HepG2 (cell line): ENCODE measurements around the gene TEKT1. TPM values are rescaled to one million over a fixed set of nuclear protein-coding genes. Genes with fewer than 3 reads are reported as not detected.

Experiments used
- BRF2 ChIP-seq: sonication (generic); formaldehyde crosslinking; IDR thresholded peaks from 2 replicates; pipeline ENCODE4 v1.8.1; 2022; ENCODE audit warnings: mild to moderate bottlenecking, missing genetic modification reagents
- CEBPB ChIP-seq: IDR thresholded peaks from 2 replicates; pipeline ENCODE4 v1.6.1; 2011; ENCODE audit warnings: low read depth, low read length, improper control_type of control experiment, borderline replicate concordance
- CENPBD1 ChIP-seq: sonication (generic); formaldehyde crosslinking; IDR thresholded peaks from 2 replicates; pipeline ENCODE4 v1.8.0; 2022; ENCODE audit warnings: missing genetic modification reagents, low read depth, mild to moderate bottlenecking, borderline replicate concordance
- CREM ChIP-seq, 2 experiments: sonication (generic) in 1 of 2; formaldehyde crosslinking in 1 of 2; IDR thresholded peaks; 2 replicates each; pipeline versions ENCODE4 v1.4.0 to v1.6.1; 2016 to 2020; ENCODE audit warnings: antibody characterized with exemption in 1 of 2, mild to moderate bottlenecking in 1 of 2, missing genetic modification reagents in 1 of 2
- DDIT3 ChIP-seq: sonication (generic); formaldehyde crosslinking; IDR thresholded peaks from 2 replicates; pipeline ENCODE4 v1.4.0; 2020; ENCODE audit warnings: mild to moderate bottlenecking, missing genetic modification reagents
- EHMT2 ChIP-seq: fragments of 200-600 bp; sonication (generic); IDR thresholded peaks from 2 replicates; pipeline ENCODE4 v1.7.0; 2017; ENCODE audit warnings: antibody characterized with exemption, low read depth, low read length, borderline replicate concordance
- FOXK1 ChIP-seq: sonication (generic); formaldehyde crosslinking; IDR thresholded peaks from 2 replicates; pipeline ENCODE4 v1.4.0; 2020; ENCODE audit warnings: low read depth, missing genetic modification reagents, borderline replicate concordance
- ISX ChIP-seq: sonication (generic); formaldehyde crosslinking; conservative IDR thresholded peaks from 2 replicates; pipeline ENCODE4 v1.5.0; 2020; ENCODE audit warnings: missing genetic modification reagents
- KLF12 ChIP-seq: sonication (generic); formaldehyde crosslinking; IDR thresholded peaks from 2 replicates; pipeline ENCODE4 v1.4.0; 2020; ENCODE audit warnings: missing genetic modification reagents, borderline replicate concordance
- KLF9 ChIP-seq: IDR thresholded peaks from 2 replicates; pipeline ENCODE4 v1.6.1; 2016; ENCODE audit warnings: low read depth
- NCOA5 ChIP-seq: sonication (generic); formaldehyde crosslinking; IDR thresholded peaks from 2 replicates; pipeline ENCODE4 v1.4.0; 2020; ENCODE audit warnings: missing genetic modification reagents
- NCOR1 ChIP-seq: fragments of 200-600 bp; sonication (generic); IDR thresholded peaks from 2 replicates; pipeline ENCODE4 v1.7.0; 2017; ENCODE audit warnings: antibody characterized with exemption, low read length, borderline replicate concordance
- NFKB2 ChIP-seq: sonication (generic); formaldehyde crosslinking; IDR thresholded peaks from 2 replicates; pipeline ENCODE4 v1.4.0; 2020; ENCODE audit warnings: missing genetic modification reagents, borderline replicate concordance
- NFKBIZ ChIP-seq: IDR thresholded peaks from 2 replicates; pipeline ENCODE4 v1.6.1; 2018; ENCODE audit warnings: missing genetic modification reagents, missing compliant biosample characterization
- PAWR ChIP-seq: sonication (generic); formaldehyde crosslinking; IDR thresholded peaks from 2 replicates; pipeline ENCODE4 v1.4.0; 2020; ENCODE audit warnings: missing genetic modification reagents, mild to moderate bottlenecking, borderline replicate concordance
- PHB2 ChIP-seq: fragments of 450-650 bp; IDR thresholded peaks from 2 replicates; pipeline ENCODE4 v1.6.1; 2018; ENCODE audit not compliant: partially characterized antibody
- PHF21A ChIP-seq: sonication (generic); formaldehyde crosslinking; IDR thresholded peaks from 2 replicates; pipeline ENCODE4 v1.5.0; 2020; ENCODE audit warnings: mild to moderate bottlenecking, missing genetic modification reagents
- POGZ ChIP-seq: sonication (generic); formaldehyde crosslinking; IDR thresholded peaks from 2 replicates; pipeline ENCODE4 v1.4.0; 2020; ENCODE audit warnings: mild to moderate bottlenecking, missing genetic modification reagents
- RBM39 ChIP-seq: fragments of 200-400 bp; formaldehyde crosslinking; IDR thresholded peaks from one replicate; pipeline ENCODE4 v1.6.1; 2018; ENCODE audit warnings: antibody characterized with exemption, mild to moderate bottlenecking, low read depth, low read length; ENCODE audit not compliant: poor library complexity, severe bottlenecking
- SIN3B ChIP-seq: fragments of 150-350 bp; IDR thresholded peaks from 2 replicates; pipeline ENCODE4 v1.6.1; 2014; ENCODE audit warnings: low read length
- SNAPC5 ChIP-seq: sonication (generic); formaldehyde crosslinking; IDR thresholded peaks from 2 replicates; pipeline ENCODE4 v1.8.1; 2023; ENCODE audit warnings: mild to moderate bottlenecking, missing genetic modification reagents, borderline replicate concordance
- TBL1XR1 ChIP-seq: fragments of 150-350 bp; IDR thresholded peaks from 2 replicates; pipeline ENCODE4 v1.6.1; 2014; ENCODE audit warnings: borderline replicate concordance, low read length; ENCODE audit not compliant: partially characterized antibody
- ZFY ChIP-seq: sonication (generic); formaldehyde crosslinking; IDR thresholded peaks from 2 replicates; pipeline ENCODE4 v1.4.0; 2020; ENCODE audit warnings: missing genetic modification reagents
- ZMYM4 ChIP-seq: sonication (generic); formaldehyde crosslinking; IDR thresholded peaks from 2 replicates; pipeline ENCODE4 v1.8.1; 2023; ENCODE audit warnings: mild to moderate bottlenecking, missing genetic modification reagents
- ZNF20 ChIP-seq: sonication (generic); formaldehyde crosslinking; IDR thresholded peaks from 2 replicates; pipeline ENCODE4 v1.4.0; 2020; ENCODE audit warnings: mild to moderate bottlenecking, moderate library complexity, missing genetic modification reagents
- ZNF44 ChIP-seq: sonication (generic); formaldehyde crosslinking; IDR thresholded peaks from 2 replicates; pipeline ENCODE4 v1.5.1; 2020; ENCODE audit warnings: mild to moderate bottlenecking, missing genetic modification reagents
- ZNF557 ChIP-seq: sonication (generic); formaldehyde crosslinking; IDR thresholded peaks from 2 replicates; pipeline ENCODE4 v1.4.0; 2020; ENCODE audit warnings: missing genetic modification reagents
- ZNF576 ChIP-seq: sonication (generic); formaldehyde crosslinking; IDR thresholded peaks from 2 replicates; pipeline ENCODE4 v1.4.0; 2020; ENCODE audit warnings: mild to moderate bottlenecking, missing genetic modification reagents
- ZNF614 ChIP-seq: IDR thresholded peaks from 2 replicates; pipeline ENCODE4 v1.6.1; 2018; ENCODE audit warnings: missing biosample characterization, missing genetic modification reagents, inconsistent platforms, borderline replicate concordance
- polyA plus RNA-seq, 8 experiments: library from polyadenylated mRNA; depleted of rRNA in 3 of 8; stranded (reverse) in 7 of 8; unstranded in 1 of 8; fragments of >200 nt; fragmentation: Illumina TruSeq in 4 of 8; extraction: Trizol in 4 of 8; gene quantifications; 2 replicates each; pipeline versions ENCODE4 v1.2.1 to v1.2.3, GENCODE V29; 2011 to 2016; ENCODE audit warnings: low read depth in 4 of 8, missing spikeins in 1 of 8, mixed read lengths in 1 of 8; ENCODE audit not compliant: insufficient read depth in 1 of 8
- total RNA-seq, 5 experiments: library from RNA; depleted of rRNA; stranded (reverse); fragments of >200 nt; fragmentation: Illumina TruSeq; extraction: Trizol; gene quantifications; 2 replicates each; pipeline ENCODE4 v1.2.3, GENCODE V29; 2016; ENCODE audit warnings: low read depth in 1 of 5

The TEKT1 gene
- total and polyA plus RNA-seq, 2 of the 13 experiments (the other 11 are each of a cell fraction or from before 2014, with no cell fraction given): not detected

- no peak for TF ChIP-seq ZNF576 (CRISPR knock-in tag)
- TF ChIP-seq ZNF20: no peak
- TF ChIP-seq KLF9 (CRISPR knock-in tag): no peak
- 0 out of 2 replicates have a peak, but pooled peaks have one; percentile 49 for TF ChIP-seq SNAPC5 (CRISPR knock-in tag)
- 0 out of 2 replicates have a peak, but pooled peaks have one; percentile 19 for TF ChIP-seq CREM (IDR thresholded peaks at IDR 0.05)
- no peak for TF ChIP-seq CREM (CRISPR knock-in tag; IDR thresholded peaks at IDR 0.05)
- no peak for TF ChIP-seq BRF2 (CRISPR knock-in tag)
- no peak for TF ChIP-seq NFKB2 (CRISPR knock-in tag)
- no peak for TF ChIP-seq KLF12 (CRISPR knock-in tag)
- no peak for TF ChIP-seq ISX (CRISPR knock-in tag)
- TF ChIP-seq ZMYM4: peak; percentile 54; the same call in 1 of the 2 replicates
- TF ChIP-seq FOXK1 (CRISPR knock-in tag): no peak; the same call in 1 of the 2 replicates
- TF ChIP-seq CENPBD1 (CRISPR knock-in tag): no peak
- TF ChIP-seq RBM39: no peak
- TF ChIP-seq PHB2: no peak
- TF ChIP-seq PHF21A (CRISPR knock-in tag): 0 out of 2 replicates have a peak, but pooled peaks have one; percentile 35
- TF ChIP-seq SIN3B: no peak
- peak; percentile 31; the same call in 1 of the 2 replicates for TF ChIP-seq NCOR1
- TF ChIP-seq CEBPB: peak; percentile 66
- no peak for TF ChIP-seq ZNF557 (CRISPR knock-in tag)
- TF ChIP-seq NCOA5: no peak
- TF ChIP-seq ZNF614 (CRISPR knock-in tag): no peak
- no peak for TF ChIP-seq PAWR (CRISPR knock-in tag)
- no peak for TF ChIP-seq DDIT3 (CRISPR knock-in tag)
- TF ChIP-seq ZFY: peak; percentile 74
- no peak for TF ChIP-seq ZNF44
- TF ChIP-seq POGZ: peak; percentile 58
- no peak for TF ChIP-seq TBL1XR1
- no peak; the same call in 1 of the 2 replicates for TF ChIP-seq EHMT2
- TF ChIP-seq NFKBIZ (CRISPR knock-in tag): no peak
These were observed 79.2 kb downstream of the TEKT1 start (continued) for GRCh38 chr17:6752068-6752909.
